K562 (cell line): ENCODE measurements around the gene SLC6A8. TPM values are rescaled to one million over a fixed set of nuclear protein-coding genes. Genes with fewer than 3 reads are reported as not detected.

Experiments
- ASH1L ChIP-seq: fragments of 450-650 bp; IDR thresholded peaks from 2 replicates; pipeline ENCODE4 v1.6.1; 2018; ENCODE audit warnings: borderline replicate concordance, mild to moderate bottlenecking, low read depth; ENCODE audit not compliant: partially characterized antibody
- BACH1 ChIP-seq: fragments of 200-800 bp; sonication (Bioruptor generic); IDR thresholded peaks from 2 replicates; pipeline ENCODE4 v1.6.1; 2016; ENCODE audit warnings: missing genetic modification characterization, missing compliant biosample characterization
- CC2D1A ChIP-seq: fragments of 450-650 bp; IDR thresholded peaks from 2 replicates; pipeline ENCODE4 v1.6.1; 2017; ENCODE audit warnings: mild to moderate bottlenecking
- EP300 ChIP-seq: IDR thresholded peaks from 2 replicates; pipeline ENCODE4 v1.6.1; 2012; ENCODE audit warnings: low read length, improper control_type of control experiment
- ETV6 ChIP-seq, 3 experiments: fragments of 150-350 bp in 1 of 3; sonication (generic) in 1 of 3; formaldehyde crosslinking in 1 of 3; IDR thresholded peaks; 2 replicates each; pipeline versions ENCODE4 v1.6.1 to v1.8.0; 2014 to 2022; ENCODE audit warnings: borderline replicate concordance in 2 of 3, low read depth in 2 of 3, antibody characterized with exemption in 1 of 3, low read length in 1 of 3, mild to moderate bottlenecking in 1 of 3, missing genetic modification reagents in 1 of 3
- GABPB1 ChIP-seq: sonication (generic); formaldehyde crosslinking; IDR thresholded peaks from 2 replicates; pipeline ENCODE4 v1.8.0; 2022; ENCODE audit warnings: mild to moderate bottlenecking, missing genetic modification reagents
- LEF1 ChIP-seq: fragments of 450-650 bp; IDR thresholded peaks from 2 replicates; pipeline ENCODE4 v1.6.1; 2016; ENCODE audit warnings: mild to moderate bottlenecking
- MAZ ChIP-seq, 2 experiments: fragments of 450-650 bp in 1 of 2; sonication (generic) in 1 of 2; formaldehyde crosslinking; IDR thresholded peaks in 1 of 2; conservative IDR thresholded peaks in 1 of 2; 2 replicates each; pipeline versions ENCODE4 v1.4.0 to v1.5.0; 2020; ENCODE audit warnings: mild to moderate bottlenecking in 1 of 2, missing genetic modification reagents in 1 of 2
- MCM3 ChIP-seq: fragments of 450-650 bp; IDR thresholded peaks from 2 replicates; pipeline ENCODE4 v1.6.1; 2016
- MEIS2 ChIP-seq: fragments of 450-650 bp; IDR thresholded peaks from 2 replicates; pipeline ENCODE4 v1.6.1; 2014; ENCODE audit warnings: mild to moderate bottlenecking; ENCODE audit not compliant: partially characterized antibody
- PYGO2 ChIP-seq: fragments of 450-650 bp; IDR thresholded peaks from 2 replicates; pipeline ENCODE4 v1.6.1; 2016; ENCODE audit warnings: mild to moderate bottlenecking, missing genetic modification characterization, moderate library complexity, missing compliant biosample characterization
- RCOR1 ChIP-seq, 2 experiments: IDR thresholded peaks; 2 replicates each; pipeline ENCODE4 v1.6.1; 2012; ENCODE audit warnings: low read depth in 2 of 2, low read length in 2 of 2, borderline replicate concordance in 1 of 2, improper control_type of control experiment in 1 of 2
- SETDB1 ChIP-seq: IDR thresholded peaks from one replicate; pipeline ENCODE4 v1.6.1; 2012; ENCODE audit warnings: low read length, control low read depth, inconsistent platforms
- TBP ChIP-seq: optimal IDR thresholded peaks from 2 replicates; pipeline ENCODE3; 2011; ENCODE audit warnings: low read depth, low read length, improper control_type of control experiment
- TEAD1 ChIP-seq, 2 experiments: fragments of 450-650 bp in 1 of 2; sonication (generic) in 1 of 2; formaldehyde crosslinking; IDR thresholded peaks; 2 replicates each; pipeline versions ENCODE4 v1.4.0 to v1.8.0; 2020 to 2022; ENCODE audit warnings: mild to moderate bottlenecking in 2 of 2, missing genetic modification reagents in 1 of 2
- ZBTB17 ChIP-seq: fragments of 450-650 bp; formaldehyde crosslinking; IDR thresholded peaks from 2 replicates; pipeline ENCODE4 v1.4.0; 2020; ENCODE audit warnings: mild to moderate bottlenecking
- ZNF253 ChIP-seq: fragments of 250-450 bp; sonication (Bioruptor Pico); conservative IDR thresholded peaks from 2 replicates; pipeline ENCODE4 v1.6.1; 2021; ENCODE audit warnings: mild to moderate bottlenecking
- polyA plus RNA-seq, 8 experiments: library from polyadenylated mRNA; depleted of rRNA in 4 of 8; stranded (reverse) in 5 of 8; unstranded in 3 of 8; fragments of >200 nt; fragmentation: Nextera tagmentation in 2 of 8; fragmentation: Illumina TruSeq in 1 of 8; extraction: Ambion mirVana in 2 of 8; extraction: Trizol in 1 of 8; gene quantifications; 2 replicates each; pipeline versions ENCODE4 v1.2.1 to v1.2.3, GENCODE V29; 2011 to 2014; ENCODE audit warnings: inconsistent platforms in 1 of 8, missing spikeins in 1 of 8
- total RNA-seq, 7 experiments: library from RNA; depleted of rRNA in 6 of 7; stranded (reverse); fragments of >200 nt in 6 of 7; fragmentation: Illumina TruSeq in 2 of 7; extraction: Trizol in 2 of 7; gene quantifications; 2 replicates each; pipeline versions ENCODE4 v1.2.1 to v1.2.3, GENCODE V29; 2011 to 2021; ENCODE audit warnings: low replicate concordance in 1 of 7
- TF ChIP-seq, protein P1 (sequence below): fragments of 450-650 bp; formaldehyde crosslinking; IDR thresholded peaks from 2 replicates; pipeline ENCODE4 v1.4.0; 2022; ENCODE audit warnings: missing genetic modification characterization
- TF ChIP-seq, protein P2 (sequence below): fragments of 450-650 bp; IDR thresholded peaks from 2 replicates; pipeline ENCODE4 v1.6.1; 2018; ENCODE audit warnings: mild to moderate bottlenecking, low read depth; ENCODE audit not compliant: partially characterized antibody
- TF ChIP-seq, protein P3 (sequence below): fragments of 250-450 bp; sonication (Bioruptor Pico); IDR thresholded peaks from 2 replicates; pipeline ENCODE4 v1.5.0; 2021
- TF ChIP-seq, protein P4 (sequence below): fragments of 250-450 bp; sonication (Bioruptor Pico); IDR thresholded peaks from 2 replicates; pipeline ENCODE4 v1.8.0; 2022; ENCODE audit warnings: moderate library complexity, mild to moderate bottlenecking, inconsistent platforms

The SLC6A8 gene
- total and polyA plus RNA-seq, 9 of the 15 experiments (the other 6 are each of a cell fraction or from before 2014, with no cell fraction given): 0.68 to 144 (median 34.3) TPM

DNA sequence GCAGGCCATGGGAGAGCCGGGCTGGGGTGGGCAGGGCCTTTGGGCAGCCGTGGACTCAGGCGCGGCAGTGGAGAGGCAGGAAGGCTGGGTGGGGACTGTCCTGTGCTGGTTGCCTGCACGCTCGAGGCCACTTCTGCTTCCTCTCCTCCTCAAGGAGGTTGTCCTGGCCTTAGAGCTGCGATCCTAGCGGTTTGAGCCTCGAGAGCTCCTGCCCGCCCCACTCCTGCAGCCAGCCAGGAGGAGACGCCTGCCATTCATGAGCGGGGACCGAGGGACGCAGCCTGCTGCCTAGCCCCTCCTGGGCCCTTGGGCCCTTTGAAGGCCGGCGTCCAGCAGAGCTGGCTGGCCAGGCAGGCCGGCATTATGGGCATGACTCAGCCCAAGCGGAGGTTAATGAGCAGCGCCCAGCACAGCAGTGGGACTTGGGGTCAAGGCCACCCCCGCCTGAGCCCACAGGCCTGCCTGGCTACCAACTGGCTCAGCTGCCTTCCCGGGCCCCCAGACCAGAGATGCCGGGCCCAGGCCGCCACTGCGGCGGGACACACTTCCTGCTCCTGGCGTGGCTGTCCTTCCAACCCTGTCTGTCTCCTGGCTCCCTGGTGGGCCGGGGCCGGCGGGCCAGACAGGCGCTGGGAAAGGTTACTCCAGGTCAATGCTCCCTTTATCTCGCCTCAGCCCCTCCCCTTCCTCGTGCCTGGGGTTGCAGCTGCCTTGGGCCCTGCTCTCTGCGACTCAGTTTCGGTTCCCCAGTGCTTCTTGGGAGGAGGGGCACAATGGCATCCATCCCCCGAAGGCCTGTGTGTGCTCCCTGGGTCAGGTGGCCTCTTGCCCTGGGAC, 38.8 kb downstream of the SLC6A8 start (continued):
- TF ChIP-seq ASH1L (no peak), CC2D1A (no peak), EP300 (no peak; the same call in 1 of the 2 replicates), MEIS2 (no peak), LEF1 (peak; percentile 80), GABPB1 (CRISPR knock-in tag) (0 out of 2 replicates have a peak, but pooled peaks have one; percentile 20), PYGO2 (tag) (no peak), MAZ (CRISPR knock-in tag; conservative IDR thresholded peaks at IDR 0.05 in 1 of 2, IDR thresholded peaks at IDR 0.05 in 1 of 2) (0 out of 4 replicates have a peak, but pooled peaks of 1 of the 2 experiments have one; percentile 24), TEAD1 (CRISPR knock-in tag; IDR thresholded peaks at IDR 0.05) (0 out of 4 replicates have a peak, but pooled peaks of 1 of the 2 experiments have one; percentile 10), BACH1 (tag) (no peak), RCOR1 (IDR thresholded peaks at IDR 0.05; ENCODE audit: borderline replicate concordance in 1 of 2, low read depth in 2 of 2, low read length in 2 of 2) (peak in 1 of 2 experiments; percentile 32; a peak in 1 of 4 replicates), ETV6 (IDR thresholded peaks at IDR 0.05; ENCODE audit: borderline replicate concordance in 1 of 2, low read depth in 2 of 2, low read length in 1 of 2) (no peak), ETV6 (CRISPR knock-in tag; IDR thresholded peaks at IDR 0.05; ENCODE audit: borderline replicate concordance) (no peak), TBP (no peak), SETDB1 (no peak), MCM3 (no peak), ZBTB17 (CRISPR knock-in tag) (no peak; the same call in 1 of the 2 replicates), ZNF253 (CRISPR knock-in tag) (no peak)
- TF ChIP-seq, protein P1, sequence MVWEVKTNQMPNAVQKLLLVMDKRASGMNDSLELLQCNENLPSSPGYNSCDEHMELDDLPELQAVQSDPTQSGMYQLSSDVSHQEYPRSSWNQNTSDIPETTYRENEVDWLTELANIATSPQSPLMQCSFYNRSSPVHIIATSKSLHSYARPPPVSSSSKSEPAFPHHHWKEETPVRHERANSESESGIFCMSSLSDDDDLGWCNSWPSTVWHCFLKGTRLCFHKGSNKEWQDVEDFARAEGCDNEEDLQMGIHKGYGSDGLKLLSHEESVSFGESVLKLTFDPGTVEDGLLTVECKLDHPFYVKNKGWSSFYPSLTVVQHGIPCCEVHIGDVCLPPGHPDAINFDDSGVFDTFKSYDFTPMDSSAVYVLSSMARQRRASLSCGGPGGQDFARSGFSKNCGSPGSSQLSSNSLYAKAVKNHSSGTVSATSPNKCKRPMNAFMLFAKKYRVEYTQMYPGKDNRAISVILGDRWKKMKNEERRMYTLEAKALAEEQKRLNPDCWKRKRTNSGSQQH (CRISPR knock-in tag): no peak
- TF ChIP-seq, protein P2, sequence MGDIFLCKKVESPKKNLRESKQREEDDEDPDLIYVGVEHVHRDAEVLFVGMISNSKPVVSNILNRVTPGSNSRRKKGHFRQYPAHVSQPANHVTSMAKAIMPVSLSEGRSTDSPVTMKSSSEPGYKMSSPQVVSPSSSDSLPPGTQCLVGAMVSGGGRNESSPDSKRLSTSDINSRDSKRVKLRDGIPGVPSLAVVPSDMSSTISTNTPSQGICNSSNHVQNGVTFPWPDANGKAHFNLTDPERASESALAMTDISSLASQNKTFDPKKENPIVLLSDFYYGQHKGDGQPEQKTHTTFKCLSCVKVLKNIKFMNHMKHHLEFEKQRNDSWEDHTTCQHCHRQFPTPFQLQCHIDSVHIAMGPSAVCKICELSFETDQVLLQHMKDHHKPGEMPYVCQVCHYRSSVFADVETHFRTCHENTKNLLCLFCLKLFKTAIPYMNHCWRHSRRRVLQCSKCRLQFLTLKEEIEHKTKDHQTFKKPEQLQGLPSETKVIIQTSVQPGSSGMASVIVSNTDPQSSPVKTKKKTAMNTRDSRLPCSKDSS: no peak
- TF ChIP-seq, protein P3, sequence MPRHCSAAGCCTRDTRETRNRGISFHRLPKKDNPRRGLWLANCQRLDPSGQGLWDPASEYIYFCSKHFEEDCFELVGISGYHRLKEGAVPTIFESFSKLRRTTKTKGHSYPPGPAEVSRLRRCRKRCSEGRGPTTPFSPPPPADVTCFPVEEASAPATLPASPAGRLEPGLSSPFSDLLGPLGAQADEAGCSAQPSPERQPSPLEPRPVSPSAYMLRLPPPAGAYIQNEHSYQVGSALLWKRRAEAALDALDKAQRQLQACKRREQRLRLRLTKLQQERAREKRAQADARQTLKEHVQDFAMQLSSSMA (CRISPR knock-in tag): no peak
- TF ChIP-seq, protein P4, sequence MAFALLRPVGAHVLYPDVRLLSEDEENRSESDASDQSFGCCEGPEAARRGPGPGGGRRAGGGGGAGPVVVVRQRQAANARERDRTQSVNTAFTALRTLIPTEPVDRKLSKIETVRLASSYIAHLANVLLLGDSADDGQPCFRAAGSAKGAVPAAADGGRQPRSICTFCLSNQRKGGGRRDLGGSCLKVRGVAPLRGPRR (CRISPR knock-in tag): no peak
